NCI-H748 (cell line): ENCODE data around the gene IFT57.

Source experiments
- DNase-seq: peaks from one replicate; lab custom pipeline; 2025; ENCODE audit not compliant: unreplicated experiment; lab: John Stamatoyannopoulos, UW

The IFT57 gene

DNA sequence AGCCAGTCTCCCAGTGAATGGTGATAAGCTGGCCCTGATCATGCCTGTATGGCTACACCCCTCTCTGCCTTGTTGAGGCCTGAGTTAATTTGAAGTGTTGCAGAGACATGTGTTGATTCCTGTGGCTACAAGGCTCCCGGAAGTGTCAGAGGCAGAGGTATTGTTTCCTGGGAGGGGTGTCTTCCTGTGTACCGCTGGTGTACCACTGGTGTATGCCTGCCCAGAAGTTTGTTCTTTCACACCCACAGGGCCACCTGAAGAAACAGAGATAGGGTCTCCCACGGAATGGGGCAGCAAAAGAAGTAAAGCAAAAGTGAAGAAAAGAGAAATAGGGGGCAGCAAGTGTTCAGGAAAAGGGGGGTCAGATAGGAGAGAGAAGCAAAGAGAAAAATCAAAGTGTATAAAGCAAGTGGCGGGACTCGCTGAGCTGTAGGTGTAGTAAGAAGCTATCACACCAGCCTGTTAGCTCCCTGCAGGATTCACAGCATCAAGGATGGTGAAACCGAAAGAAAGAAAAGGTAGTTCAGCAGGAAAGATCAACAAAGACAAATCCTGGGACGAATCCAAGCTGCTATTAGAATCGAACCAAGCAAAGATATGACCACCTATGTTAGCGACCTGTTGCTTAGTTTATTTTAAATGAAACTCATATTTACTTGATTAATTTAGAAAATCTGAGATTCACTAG lies 94.8 kb downstream of the IFT57 start:
- DNase-seq = no peak

DNA sequence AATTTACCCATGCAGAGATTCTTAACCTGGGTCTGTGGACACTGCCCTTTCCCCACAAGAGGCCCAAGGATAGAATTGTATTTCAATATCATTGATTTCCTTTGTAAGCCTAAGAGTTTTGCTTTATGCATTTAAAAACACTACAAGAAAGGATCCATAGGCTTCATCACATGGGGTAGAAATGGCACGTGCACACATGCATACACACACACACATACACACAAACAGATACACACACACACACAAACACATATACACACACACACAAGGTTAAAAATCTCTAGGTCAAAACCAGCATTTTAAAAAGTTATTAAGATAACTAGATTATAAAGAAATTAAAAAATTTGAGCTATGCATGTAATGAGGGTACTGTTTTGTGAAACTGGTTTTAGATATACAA lies 95.9 kb downstream of the IFT57 start:
- DNase-seq = no peak

DNA sequence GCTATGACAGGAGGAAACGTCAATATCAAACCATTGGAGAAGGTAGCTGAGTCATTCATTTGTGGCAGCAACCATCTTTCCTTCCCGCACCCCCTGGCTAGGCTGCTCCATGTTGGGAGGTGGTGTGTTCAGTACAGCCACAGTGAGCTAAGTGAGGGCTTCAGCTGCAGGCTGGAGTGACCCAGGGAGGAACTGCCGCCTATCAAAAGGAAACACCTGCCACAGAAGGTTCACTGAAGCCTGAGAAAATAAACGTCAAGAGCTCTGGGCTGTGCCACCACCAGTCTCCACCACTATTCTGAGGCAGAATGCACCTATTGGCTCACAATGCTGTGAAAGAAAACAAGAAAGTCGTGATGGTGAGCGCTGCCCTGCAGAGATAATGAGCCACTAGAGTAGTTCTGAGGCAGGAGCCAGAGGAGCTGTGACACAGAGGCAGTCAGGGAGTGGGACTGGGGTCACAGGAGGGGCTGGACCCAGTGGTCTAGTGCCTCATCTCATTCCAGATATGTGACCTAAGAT lies 96.6 kb downstream of the IFT57 start:
- peak; percentile 92 for DNase-seq

DNA sequence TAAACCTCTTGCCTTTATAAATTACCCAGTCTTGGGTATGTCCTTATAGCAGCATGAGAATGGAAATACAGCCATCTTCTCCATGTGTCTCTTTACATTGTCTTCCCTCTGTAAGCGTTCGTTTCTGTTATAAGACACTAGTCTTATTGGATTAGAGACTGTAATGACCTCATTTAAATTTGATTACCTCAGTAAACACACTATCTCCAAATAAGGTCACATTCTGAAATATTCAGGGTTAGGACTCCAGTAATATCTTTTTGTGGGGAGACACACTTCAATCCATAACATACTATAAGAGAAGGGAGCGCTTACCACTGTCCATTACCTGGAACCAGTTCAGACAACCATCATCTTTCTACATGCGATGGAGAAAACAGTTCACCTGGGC lies 97.1 kb downstream of the IFT57 start:
- DNase-seq = no peak

DNA sequence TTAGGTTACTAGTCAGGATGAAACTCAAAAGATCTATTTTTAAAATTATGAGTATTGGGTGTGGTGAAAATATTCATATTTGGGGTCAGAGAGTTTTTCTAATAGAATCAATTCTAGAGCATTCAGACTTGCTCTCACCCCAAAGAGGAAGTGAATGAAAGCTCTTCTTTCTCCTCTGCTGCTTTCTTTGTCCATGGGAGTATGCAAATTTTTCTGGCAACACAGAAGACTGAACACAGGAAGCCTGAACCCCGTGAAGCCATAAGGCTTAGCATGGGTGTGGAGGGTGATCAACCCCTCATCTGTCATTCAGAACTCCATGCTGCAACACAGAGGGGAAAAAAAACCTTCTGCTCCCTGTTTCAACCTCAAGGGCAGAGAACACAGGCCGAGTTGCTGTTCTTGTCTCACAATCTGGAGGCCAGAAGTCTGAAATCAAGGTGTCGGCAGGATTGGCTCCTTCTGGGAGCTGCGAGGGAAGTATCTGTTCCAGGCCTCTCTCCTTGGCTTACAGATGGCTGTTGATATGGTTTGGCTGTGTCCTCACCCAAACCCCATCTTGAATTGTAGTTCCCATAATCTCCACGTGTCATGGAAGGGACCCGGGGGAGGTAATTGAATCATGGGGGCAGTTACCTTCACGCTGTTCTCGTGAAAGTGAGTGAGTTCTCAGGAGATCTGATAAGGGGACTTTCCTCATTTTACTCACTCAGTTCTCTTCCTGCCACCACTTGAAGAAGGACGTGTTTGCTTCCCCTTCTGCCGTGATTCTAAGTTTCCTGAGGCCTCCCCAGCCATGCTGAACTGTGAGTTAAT lies 97.7 kb downstream of the IFT57 start:
- DNase-seq = peak; percentile 11

DNA sequence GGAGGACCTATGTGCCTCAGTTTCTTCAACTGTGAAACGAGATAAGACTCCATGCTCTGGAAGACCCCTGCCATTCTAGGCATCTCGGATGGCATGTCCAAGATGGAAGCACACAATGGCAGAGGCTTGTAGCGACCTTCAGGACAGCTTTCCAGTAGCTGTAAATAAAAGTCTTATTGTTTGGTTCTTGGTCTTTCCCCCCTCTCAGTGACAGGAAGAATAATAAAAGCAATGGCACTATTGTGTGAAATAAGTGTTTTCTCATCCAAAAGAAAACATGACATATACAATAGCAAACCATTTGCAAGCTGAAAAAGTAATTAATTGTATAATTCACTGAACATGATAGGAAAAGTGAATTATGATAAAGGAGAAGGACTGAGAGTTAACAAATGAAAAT lies 98.9 kb downstream of the IFT57 start:
- no peak for DNase-seq

DNA sequence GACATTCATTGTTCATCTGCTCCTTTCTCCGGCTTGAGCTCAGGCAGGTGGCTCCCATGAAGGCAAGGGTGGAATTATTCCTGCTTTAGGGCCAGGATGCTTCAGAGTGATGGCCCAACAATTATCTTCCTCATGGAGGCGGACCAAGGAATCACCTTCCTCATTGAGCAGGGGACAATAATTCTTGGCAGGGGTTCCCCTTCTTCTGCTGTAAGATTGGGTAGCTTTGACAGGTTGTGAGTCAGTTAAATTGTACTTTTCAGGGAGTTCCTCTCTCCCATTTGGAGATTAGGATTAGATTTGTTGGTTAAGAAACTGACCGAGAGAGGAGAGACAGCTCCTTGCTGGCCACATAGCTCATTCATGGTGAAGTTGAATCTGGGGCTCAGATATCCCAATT lies 99.9 kb downstream of the IFT57 start:
- DNase-seq = peak; percentile 77

DNA sequence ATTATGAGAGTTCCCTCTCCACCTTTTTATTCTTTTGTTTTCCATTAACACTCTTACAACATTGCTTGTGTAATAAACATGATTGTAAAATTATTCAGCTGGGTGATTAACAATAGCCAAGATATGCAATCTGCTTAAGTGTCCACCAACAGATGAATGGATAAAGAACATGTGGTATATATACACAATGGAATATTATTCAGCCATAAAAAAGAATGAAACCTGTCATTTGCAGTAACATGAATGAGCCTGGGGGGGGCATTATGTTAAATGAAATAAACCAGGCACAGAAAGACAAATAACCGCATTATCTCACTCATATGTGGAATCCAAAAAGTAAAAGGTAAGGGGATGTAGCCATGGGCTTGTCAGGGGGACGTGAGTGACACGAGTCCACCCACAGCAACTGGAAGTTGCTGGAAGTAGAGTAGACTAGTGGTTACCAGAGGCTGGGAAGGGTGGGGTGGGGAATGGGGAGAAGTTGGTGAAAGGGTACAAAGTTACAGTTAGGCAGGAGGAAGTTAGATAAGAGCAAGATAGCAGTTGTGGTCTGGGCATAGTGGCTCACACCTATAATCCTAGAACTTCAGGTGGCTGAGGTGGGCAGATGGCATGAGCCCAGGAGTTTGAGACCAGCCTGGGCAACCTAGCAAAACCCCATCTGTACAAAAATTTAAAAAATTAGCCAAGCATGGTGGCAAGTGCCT lies 102.7 kb downstream of the IFT57 start:
- no peak for DNase-seq

DNA sequence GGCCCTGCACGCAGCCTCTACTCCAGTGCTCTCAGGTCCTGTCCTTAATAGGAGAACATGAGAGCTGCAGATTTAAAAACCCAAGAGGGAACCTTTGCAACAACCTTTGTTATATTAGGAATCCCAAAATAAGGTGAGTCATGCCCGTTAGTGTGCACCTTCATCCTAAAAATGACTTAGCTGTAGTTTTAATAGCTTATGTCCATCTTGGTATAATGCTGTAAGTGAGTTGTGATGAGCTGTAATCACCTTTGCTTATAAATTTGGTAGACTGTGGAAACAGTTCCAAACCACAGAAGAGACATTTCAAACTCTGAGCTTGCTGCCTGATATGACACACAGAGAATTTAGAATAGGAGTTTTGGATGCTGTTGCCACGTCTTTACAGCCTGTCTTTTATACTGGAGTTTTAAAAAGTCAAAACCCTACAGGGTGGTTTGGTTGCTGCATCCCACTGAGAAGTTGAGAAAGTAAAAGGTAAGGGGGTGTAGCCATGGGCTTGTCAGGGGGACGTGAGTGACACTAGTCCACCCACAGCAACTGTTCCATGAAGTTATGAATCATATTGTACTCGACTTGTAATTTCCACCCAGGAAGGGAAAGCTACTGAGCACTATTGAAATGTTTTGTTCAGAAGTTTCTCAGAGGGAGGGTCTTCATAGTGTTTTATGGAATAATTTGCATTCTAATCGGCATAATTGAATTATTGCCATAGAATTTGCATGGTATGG lies 104.0 kb downstream of the IFT57 start:
- no peak for DNase-seq

DNA sequence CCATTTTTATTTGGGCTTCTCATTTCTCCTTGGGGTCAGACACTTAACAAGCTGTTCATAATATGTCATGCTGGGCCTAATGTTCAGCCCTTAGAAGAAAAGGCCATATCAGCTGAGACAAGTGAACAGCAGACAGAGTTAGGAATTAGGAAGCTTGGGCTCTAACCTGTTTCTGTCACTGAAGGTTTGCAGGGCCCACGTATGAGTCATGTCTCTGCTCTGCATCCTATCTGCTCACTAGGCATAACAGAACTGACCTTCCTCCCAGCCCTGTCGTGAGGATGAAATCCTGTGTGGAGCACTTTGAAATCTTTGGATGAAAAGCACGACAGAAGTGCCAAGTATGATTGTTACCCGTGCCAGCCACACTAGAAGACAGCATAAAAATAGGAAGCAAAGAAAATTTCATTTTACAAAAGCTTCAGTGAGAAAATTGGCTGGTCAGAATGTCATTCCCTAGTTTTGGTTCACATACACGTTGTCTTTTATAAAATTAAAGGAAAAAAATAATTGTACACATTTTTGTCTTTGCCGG lies 104.9 kb downstream of the IFT57 start:
- no peak for DNase-seq

DNA sequence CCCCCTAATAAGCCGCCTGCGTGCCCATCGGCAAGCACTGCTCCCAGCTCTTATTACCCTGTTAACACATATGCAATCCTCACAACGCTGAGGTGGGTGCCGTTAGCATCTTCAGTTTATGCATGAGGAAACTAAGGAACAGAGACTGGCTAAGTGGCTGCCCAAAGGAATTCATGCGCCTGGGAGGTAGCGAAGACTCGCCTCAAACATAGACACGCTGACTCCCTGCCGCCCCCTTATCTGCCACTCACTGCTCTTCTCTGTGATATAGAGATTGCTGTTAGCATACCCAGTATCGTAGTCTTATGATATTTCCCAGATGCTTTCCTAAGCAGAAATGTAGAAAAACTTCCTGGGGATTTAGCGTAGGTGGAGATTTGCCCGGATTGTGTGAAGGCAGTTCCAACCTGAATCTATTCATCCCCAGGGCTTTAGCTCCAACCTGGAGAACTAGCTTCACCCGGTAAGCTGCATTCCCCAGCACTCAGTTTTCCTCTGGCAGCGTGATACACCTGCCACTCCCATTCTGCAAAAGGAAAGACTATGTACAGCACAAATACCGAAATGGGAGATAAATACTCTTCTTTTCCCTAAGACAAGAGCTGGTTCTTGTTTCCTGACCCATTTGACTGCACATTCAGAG lies 107.7 kb downstream of the IFT57 start:
- DNase-seq = no peak

DNA sequence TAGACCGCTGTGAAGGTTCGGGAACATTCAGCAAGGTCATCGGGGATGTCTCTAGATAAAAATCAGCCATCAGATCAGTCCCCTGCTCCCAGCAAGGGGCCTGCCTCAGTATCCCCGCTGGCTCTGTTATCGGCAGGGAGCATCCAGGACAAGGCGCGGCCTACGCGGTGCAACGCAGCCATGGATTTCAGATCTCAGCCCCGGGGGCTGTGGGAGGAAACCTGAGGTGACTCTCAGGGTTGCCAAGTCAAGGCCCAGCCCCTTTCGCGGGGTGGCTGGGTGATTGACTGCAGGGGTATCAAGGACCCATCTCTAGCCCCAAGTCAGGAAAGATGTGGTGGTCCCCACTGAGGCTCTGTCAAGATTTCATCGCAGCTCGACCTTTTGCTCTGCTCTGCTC lies 108.2 kb downstream of the IFT57 start:
- DNase-seq = no peak

DNA sequence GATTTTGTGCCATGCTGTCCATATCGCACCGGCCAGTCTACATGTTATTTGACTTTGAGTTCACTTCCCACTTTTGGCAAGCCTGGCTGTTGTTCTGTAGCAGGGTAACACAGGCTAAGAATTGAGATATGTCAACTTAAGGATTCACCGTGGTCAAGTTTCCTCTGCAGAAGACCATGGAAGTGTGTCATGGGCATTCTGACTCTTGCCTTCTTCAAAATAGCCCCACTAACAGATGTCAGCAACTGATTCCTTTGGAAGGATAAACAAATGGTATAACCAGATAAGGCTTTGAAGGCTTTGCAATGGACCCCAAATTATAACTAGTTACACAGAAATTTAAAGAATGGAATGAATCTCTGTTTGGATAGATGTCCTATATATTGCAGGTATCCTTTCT lies 111.3 kb downstream of the IFT57 start:
- no peak for DNase-seq
